SK-N-SH (cell line): Measurements from ENCODE around the gene LRRC3B. TPM values are rescaled to one million over a fixed set of nuclear protein-coding genes. Genes with fewer than 3 reads are reported as not detected.
"Not testable (repeated sequence)": the region's sequence is repeated elsewhere in the genome, so short reads cannot be mapped to it uniquely, and the experiment has no call there.

ENCODE experiments used
- CTCF ChIA-PET: fragments of 300-600, 350-600 bp; formaldehyde crosslinking; extraction: SDS; loops from one replicate; lab custom pipeline; 2021; lab: Yijun Ruan, JAX
- POLR2A ChIA-PET: fragments of 350-600 bp; sonication (Branson Sonifier 250); formaldehyde crosslinking; extraction: SDS; loops from one replicate; lab custom pipeline; 2020; ENCODE audit warnings: antibody characterized with exemption, inconsistent platforms; lab: Yijun Ruan, JAX
- DNase-seq: peaks from one replicate; pipeline ENCODE4 v3.0.0; 2012
- H2AFZ ChIP-seq: fragments of 200-600 bp; sonication (generic); 2 replicates; pipeline ENCODE4 v1.8.1; 2016; ENCODE audit warnings: antibody characterized with exemption, mild to moderate bottlenecking, low read depth
- H3F3A ChIP-seq: fragments of 200-600 bp; sonication (generic); replicated peaks from 2 replicates; pipeline ENCODE3; 2016; ENCODE audit warnings: antibody characterized with exemption, mild to moderate bottlenecking; ENCODE audit not compliant: insufficient read depth
- H3K27ac ChIP-seq, 2 experiments: fragments of 200-500 bp in 1 of 2; fragments of 200-600 bp in 1 of 2; sonication (Bioruptor generic) in 1 of 2; sonication (generic), shearing (Covaris generic) in 1 of 2; 2 replicates each; pipeline versions ENCODE4 v1.5.1 to v1.6.1; 2014 to 2016; ENCODE audit warnings: low read depth in 2 of 2, inconsistent platforms in 1 of 2, low read length in 1 of 2, mild to moderate bottlenecking in 1 of 2, mixed read lengths in 1 of 2
- H3K27me3 ChIP-seq: fragments of 200-600 bp; sonication (generic), shearing (Covaris generic); 2 replicates; pipeline ENCODE4 v1.6.1; 2016; ENCODE audit warnings: mixed run types; ENCODE audit not compliant: insufficient read depth
- H3K36me3 ChIP-seq, 2 experiments: fragments of 200-500 bp in 1 of 2; fragments of 200-600 bp in 1 of 2; sonication (Bioruptor generic) in 1 of 2; sonication (generic) in 1 of 2; replicated peaks in 1 of 2; 2 replicates each; pipeline versions ENCODE3 to v1.5.1; 2014 to 2016; ENCODE audit warnings: low read length in 1 of 2, mild to moderate bottlenecking in 1 of 2; ENCODE audit not compliant: insufficient read depth in 2 of 2, control insufficient read depth in 1 of 2
- H3K4me1 ChIP-seq, 2 experiments: fragments of 200-500 bp in 1 of 2; fragments of 200-600 bp in 1 of 2; sonication (Bioruptor generic) in 1 of 2; sonication (generic), shearing (Covaris generic) in 1 of 2; 2 replicates each; pipeline versions ENCODE4 v1.5.1 to v1.6.1; 2014 to 2016; ENCODE audit warnings: low read depth in 1 of 2, low read length in 1 of 2, mixed run types in 1 of 2; ENCODE audit not compliant: insufficient read depth in 2 of 2, control insufficient read depth in 1 of 2
- H3K4me2 ChIP-seq: fragments of 200-600 bp; sonication (generic), shearing (Covaris generic); 2 replicates; pipeline ENCODE4 v1.6.1; 2017; ENCODE audit warnings: mixed run types
- H3K4me3 ChIP-seq, 2 experiments: fragments of 200-500 bp in 1 of 2; fragments of 200-600 bp in 1 of 2; sonication (Bioruptor generic) in 1 of 2; sonication (generic), shearing (Covaris generic) in 1 of 2; 2 replicates each; pipeline versions ENCODE4 v1.5.1 to v1.8.1; 2014 to 2016; ENCODE audit warnings: low read depth in 2 of 2, inconsistent platforms in 1 of 2, low read length in 1 of 2, mild to moderate bottlenecking in 1 of 2, mixed read lengths in 1 of 2, moderate library complexity in 1 of 2
- H3K79me2 ChIP-seq: fragments of 200-600 bp; sonication (generic); 2 replicates; pipeline ENCODE4 v1.8.1; 2017; ENCODE audit warnings: mild to moderate bottlenecking; ENCODE audit not compliant: insufficient read depth
- H3K9ac ChIP-seq: fragments of 200-600 bp; sonication (generic); 2 replicates; pipeline ENCODE4 v1.6.1; 2017; ENCODE audit warnings: mixed run types
- H3K9me2 ChIP-seq: fragments of 200-600 bp; sonication (generic); 2 replicates; pipeline ENCODE4 v1.6.1; 2017; ENCODE audit warnings: mixed run types
- H3K9me3 ChIP-seq: fragments of 200-600 bp; sonication (generic); 2 replicates; pipeline ENCODE4 v1.6.1; 2017; ENCODE audit warnings: mixed run types, mild to moderate bottlenecking, moderate library complexity
- H4K20me1 ChIP-seq: fragments of 200-600 bp; sonication (generic); 2 replicates; pipeline ENCODE4 v1.6.1; 2017; ENCODE audit warnings: mild to moderate bottlenecking, mixed run types; ENCODE audit not compliant: insufficient read depth
- RAD21 ChIP-seq: IDR thresholded peaks from 2 replicates; pipeline ENCODE4 v1.6.1; 2012; ENCODE audit warnings: mild to moderate bottlenecking, low read length
- RFX5 ChIP-seq: IDR thresholded peaks from 2 replicates; pipeline ENCODE4 v1.6.1; 2012; ENCODE audit warnings: mild to moderate bottlenecking, improper control_type of control experiment, low read length
- TAF1 ChIP-seq: IDR thresholded peaks from 2 replicates; pipeline ENCODE4 v1.6.1; 2012; ENCODE audit warnings: low read depth, mild to moderate bottlenecking, low read length, moderate library complexity, borderline replicate concordance
- TEAD4 ChIP-seq: IDR thresholded peaks from 2 replicates; pipeline ENCODE4 v1.4.0; 2012; ENCODE audit warnings: mild to moderate bottlenecking, borderline replicate concordance; ENCODE audit not compliant: insufficient read depth
- WGBS: methylation state at CpG from one replicate; pipeline ENCODE4 v1.1.6; 2017; ENCODE audit warnings: low lambda C conversion rate; 5-methylcytosine and 5-hydroxymethylcytosine counted together
- polyA plus RNA-seq, 3 experiments: library from polyadenylated mRNA; depleted of rRNA; stranded (reverse); fragments of >200 nt; gene quantifications; 2 replicates each; pipeline ENCODE4 v1.2.3, GENCODE V29; 2012
- TF ChIP-seq, protein P1 (sequence below): fragments of 150-350 bp; IDR thresholded peaks from 2 replicates; pipeline ENCODE4 v1.6.1; 2016; ENCODE audit warnings: mild to moderate bottlenecking, low read depth, low read length
- TF ChIP-seq, protein P2 (sequence below): IDR thresholded peaks from 2 replicates; pipeline ENCODE4 v1.4.0; 2012; ENCODE audit warnings: low read depth, borderline replicate concordance
- TF ChIP-seq, protein P3 (sequence below): fragments of 150-350 bp; IDR thresholded peaks from 2 replicates; pipeline ENCODE4 v1.6.1; 2017; ENCODE audit warnings: antibody characterized with exemption, low read length, low read depth, borderline replicate concordance

LRRC3B gene
- polyA plus RNA-seq, 1 of the 3 experiments (the other 2 are of a cell fraction) = not detected

DNA sequence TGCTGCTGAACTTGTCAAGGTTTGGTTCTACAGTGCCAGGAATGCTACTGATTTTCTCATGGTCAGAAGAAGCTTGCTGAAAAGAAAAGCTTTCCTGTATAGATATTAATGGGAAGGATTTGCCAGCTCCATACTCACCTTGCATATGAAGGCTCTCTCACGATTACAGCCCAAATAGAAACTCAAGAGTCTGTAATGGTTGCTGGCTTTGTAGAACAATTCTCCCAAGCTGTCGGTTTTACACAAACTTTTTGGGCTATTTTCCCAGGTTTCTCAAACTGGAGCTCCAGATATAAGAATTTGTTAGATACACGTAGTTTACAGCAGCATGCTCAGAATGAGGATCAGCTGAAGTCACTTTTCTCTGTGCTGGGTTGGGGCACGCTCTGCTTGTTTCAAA is 30.1 kb upstream of the LRRC3B start (continued):
- no peak for TF ChIP-seq TAF1
- TF ChIP-seq, protein P1, sequence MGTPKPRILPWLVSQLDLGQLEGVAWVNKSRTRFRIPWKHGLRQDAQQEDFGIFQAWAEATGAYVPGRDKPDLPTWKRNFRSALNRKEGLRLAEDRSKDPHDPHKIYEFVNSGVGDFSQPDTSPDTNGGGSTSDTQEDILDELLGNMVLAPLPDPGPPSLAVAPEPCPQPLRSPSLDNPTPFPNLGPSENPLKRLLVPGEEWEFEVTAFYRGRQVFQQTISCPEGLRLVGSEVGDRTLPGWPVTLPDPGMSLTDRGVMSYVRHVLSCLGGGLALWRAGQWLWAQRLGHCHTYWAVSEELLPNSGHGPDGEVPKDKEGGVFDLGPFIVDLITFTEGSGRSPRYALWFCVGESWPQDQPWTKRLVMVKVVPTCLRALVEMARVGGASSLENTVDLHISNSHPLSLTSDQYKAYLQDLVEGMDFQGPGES = no peak
- TF ChIP-seq, protein P2, sequence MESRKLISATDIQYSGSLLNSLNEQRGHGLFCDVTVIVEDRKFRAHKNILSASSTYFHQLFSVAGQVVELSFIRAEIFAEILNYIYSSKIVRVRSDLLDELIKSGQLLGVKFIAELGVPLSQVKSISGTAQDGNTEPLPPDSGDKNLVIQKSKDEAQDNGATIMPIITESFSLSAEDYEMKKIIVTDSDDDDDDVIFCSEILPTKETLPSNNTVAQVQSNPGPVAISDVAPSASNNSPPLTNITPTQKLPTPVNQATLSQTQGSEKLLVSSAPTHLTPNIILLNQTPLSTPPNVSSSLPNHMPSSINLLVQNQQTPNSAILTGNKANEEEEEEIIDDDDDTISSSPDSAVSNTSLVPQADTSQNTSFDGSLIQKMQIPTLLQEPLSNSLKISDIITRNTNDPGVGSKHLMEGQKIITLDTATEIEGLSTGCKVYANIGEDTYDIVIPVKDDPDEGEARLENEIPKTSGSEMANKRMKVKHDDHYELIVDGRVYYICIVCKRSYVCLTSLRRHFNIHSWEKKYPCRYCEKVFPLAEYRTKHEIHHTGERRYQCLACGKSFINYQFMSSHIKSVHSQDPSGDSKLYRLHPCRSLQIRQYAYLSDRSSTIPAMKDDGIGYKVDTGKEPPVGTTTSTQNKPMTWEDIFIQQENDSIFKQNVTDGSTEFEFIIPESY = no peak
- no peak for TF ChIP-seq TEAD4
- TF ChIP-seq, protein P3, sequence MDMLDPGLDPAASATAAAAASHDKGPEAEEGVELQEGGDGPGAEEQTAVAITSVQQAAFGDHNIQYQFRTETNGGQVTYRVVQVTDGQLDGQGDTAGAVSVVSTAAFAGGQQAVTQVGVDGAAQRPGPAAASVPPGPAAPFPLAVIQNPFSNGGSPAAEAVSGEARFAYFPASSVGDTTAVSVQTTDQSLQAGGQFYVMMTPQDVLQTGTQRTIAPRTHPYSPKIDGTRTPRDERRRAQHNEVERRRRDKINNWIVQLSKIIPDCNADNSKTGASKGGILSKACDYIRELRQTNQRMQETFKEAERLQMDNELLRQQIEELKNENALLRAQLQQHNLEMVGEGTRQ = no peak

DNA sequence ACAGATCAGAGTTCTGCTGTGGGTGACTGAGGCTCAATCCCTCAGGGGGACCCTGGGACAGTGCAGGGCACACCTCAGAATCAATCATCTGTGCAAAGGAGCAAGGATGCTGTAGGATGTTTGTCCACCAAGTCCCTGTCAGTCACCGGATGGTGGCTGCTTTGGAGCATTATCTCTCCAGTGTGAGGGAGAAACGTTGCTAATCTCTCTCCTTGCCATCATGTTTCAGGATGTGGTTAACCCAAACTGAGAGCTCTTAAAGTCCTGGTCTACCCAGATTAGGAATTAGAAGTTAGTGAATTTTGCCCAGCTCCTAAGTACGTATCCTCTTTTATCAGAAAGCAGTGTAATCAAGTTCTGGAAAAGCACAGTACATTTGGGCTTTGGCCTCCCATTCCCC is 26.2 kb upstream of the LRRC3B start:
- TF ChIP-seq RFX5 (no peak), TEAD4 (no peak), RAD21 (no peak)
- Histone ChIP-seq H3K79me2 (no peaks in the 10 kb centered on the region), H3K4me1 (no peaks in the 10 kb centered on the region), H4K20me1 (no peaks in the 10 kb centered on the region), H3K27me3 (no peaks in the 10 kb centered on the region), H3K9me2 (no peaks in the 10 kb centered on the region), H3K27ac (no peak overlapping the region), H3K36me3 (no peaks in the 10 kb centered on the region), H3K9ac (no peak overlapping the region), H3K4me3 (no peak overlapping the region), H2AFZ (no peak overlapping the region), H3K9me3 (no peaks in the 10 kb centered on the region), H3F3A (no peaks in the 10 kb centered on the region), H3K4me2 (no peak overlapping the region)
- CTCF ChIA-PET = no interaction called here
- POLR2A ChIA-PET = no interaction called here
- no peak for DNase-seq
- WGBS = 37% methylated on average over 3 of the region's 3 CpGs

DNA sequence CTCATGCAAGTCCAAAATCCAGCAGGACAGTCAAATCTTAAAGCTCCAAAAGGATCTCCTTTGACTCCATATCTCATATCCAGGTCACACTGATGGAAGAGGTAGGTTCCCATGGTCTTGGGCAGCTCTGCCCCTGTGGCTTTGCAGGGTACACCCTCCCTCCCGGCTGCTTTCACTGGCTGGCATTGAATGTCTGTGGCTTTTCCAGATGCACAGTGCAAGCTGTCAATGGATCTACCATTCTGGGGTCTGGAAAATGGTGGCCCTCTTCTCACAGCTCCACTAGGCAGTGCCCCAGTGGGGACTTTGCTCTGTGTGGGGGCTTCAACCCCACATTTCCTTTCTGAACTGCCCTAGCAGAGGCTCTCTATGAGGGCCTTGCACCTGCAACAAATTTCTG is 19.3 kb upstream of the LRRC3B start:
- H3K27ac ChIP-seq, H3K4me2 ChIP-seq, POLR2A ChIA-PET, H3K36me3 ChIP-seq, H3K4me3 ChIP-seq, H4K20me1 ChIP-seq, DNase-seq, H2AFZ ChIP-seq, H3K9me2 ChIP-seq, H3K27me3 ChIP-seq, CTCF ChIA-PET, H3F3A ChIP-seq, H3K79me2 ChIP-seq, H3K4me1 ChIP-seq, H3K9ac ChIP-seq, H3K9me3 ChIP-seq: not testable (repeated sequence)
- WGBS = 0% methylated on average over 1 of the region's 1 CpG

DNA sequence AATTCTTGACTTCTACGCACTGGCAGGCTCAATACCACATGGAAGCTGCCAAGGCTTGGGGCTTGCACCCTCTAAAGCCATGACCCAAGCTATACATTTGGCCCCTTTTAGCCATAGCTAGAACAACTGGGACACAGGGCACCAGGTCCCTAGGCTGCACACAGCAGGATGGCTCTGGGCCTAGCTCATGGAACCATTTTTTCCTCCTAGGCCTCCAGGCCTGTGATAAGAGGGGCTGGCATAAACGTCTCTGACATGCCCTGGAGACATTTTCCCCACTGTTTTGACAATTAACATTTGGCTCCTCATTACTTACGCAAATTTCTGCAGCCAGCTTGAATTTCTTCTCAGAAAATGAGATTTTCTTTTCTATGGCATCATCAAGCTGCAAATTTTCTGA is 18.8 kb upstream of the LRRC3B start:
- H3K27me3 ChIP-seq, H3K4me3 ChIP-seq, H3K27ac ChIP-seq, H3K4me2 ChIP-seq, H3K9me3 ChIP-seq, DNase-seq, H4K20me1 ChIP-seq, H3K9ac ChIP-seq, H3K79me2 ChIP-seq, H3K4me1 ChIP-seq, POLR2A ChIA-PET, H3F3A ChIP-seq, H2AFZ ChIP-seq, H3K9me2 ChIP-seq, H3K36me3 ChIP-seq, CTCF ChIA-PET: not testable (repeated sequence)
- 0% methylated on average over 3 of the region's 3 CpGs for WGBS
